Dedifferentiated amniotic fluid mesenchymal stem cell (primary cell): ENCODE measurements around the gene SUPT4H1.
A peak's percentile ranks its signal among the peaks of the same experiment; 100 is the strongest.
"Not testable (repeated sequence)": the region's sequence is repeated elsewhere in the genome, so short reads cannot be mapped to it uniquely, and the experiment has no call there.

Experiments used
- DNase-seq: peaks from one replicate; pipeline ENCODE4 v3.0.0-alpha.2; 2016; ENCODE audit errors: extremely low spot score

Gene SUPT4H1

DNA sequence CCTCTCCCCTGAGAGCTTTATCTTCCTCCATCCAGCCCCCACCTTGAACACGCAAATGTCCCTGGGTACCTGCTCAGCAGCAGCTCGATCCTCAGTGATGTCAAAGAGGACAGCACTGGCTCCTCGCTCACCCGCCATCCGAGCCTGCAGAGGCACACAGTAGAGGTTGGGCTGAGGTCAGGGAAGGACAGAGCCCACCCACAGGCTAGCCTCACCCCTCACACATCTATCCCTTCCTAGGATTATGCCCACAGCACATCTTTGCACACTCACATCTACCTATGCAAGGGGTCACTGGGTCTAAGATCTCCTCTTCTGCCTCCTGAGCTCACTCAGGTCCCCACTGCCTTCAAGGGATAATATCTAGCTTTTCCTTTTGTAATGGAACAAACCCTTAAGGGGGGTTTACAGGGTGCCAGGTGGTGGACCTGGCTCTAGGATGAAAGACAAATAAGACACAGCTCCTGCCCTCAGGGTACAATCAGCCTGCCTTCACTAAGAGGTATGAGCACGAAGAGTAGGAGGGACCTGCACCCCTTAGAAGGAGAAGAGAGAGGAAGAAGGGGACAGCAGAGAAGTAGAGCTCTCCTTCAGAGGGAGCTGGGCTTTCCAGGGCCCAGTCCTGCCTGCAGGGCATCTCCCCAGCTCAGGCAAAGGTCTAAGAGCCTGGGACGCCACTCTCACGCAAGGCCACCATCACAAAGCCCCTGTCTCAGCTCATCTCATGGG, 11.6 kb upstream of the SUPT4H1 start:
- no peak for DNase-seq

GRCh38 chr17:58362368-58363014, 10.5 kb upstream of the SUPT4H1 start:
- DNase-seq: no peak

- DNase-seq: no peak
Measured at GRCh38 chr17:58360296-58361063, 8.5 kb upstream of the SUPT4H1 start.

GRCh38 chr17:58358408-58359172, 6.6 kb upstream of the SUPT4H1 start:
- no peak for DNase-seq

DNA sequence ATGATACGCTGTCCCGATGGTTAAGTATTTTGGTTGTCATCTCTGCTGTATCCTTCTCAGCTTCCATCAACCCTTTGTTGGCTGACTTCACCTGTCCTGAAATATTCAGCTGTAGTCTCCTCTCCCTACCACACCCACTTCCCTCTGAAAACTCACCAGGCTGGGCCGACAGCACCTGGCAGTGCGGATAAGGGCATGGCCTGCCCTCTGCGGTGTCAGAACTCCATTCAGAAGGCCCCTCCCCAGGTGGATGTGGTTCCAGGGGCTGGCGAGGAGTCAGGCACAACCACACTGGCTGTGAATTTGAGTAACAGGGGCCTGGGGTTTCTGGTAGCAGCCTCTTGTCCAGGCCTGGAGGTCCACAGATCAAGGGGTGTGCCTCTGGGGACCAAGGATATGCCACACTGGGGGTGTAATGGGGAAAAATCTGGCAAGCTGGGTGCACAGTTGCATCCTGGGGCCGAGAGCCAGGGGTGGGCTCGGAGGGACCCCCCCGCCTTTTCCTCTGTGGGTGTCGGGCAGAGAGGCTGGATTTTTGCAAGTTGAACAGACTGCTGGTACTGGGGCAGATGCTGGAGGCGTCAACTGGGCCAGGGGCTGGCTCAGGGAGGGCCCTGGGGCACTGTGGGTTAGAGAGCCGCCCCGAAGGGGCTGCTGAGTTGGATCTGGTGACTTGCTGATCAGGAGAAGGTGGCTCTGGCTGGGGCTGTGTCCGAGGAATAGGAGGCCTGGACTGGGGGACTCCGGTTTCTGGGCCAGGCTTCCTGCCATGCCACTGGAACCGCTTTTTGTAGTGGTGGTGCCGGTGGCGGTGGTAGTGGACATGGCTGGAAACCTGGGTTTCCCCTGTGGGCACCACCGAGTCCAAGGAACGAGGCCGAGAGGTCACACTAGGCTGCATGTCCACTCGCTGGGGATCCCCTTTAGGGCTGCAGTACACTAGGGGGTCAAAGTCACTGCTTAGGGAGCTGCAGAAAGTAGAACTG, 5.6 kb upstream of the SUPT4H1 start:
- DNase-seq: no peak

DNA sequence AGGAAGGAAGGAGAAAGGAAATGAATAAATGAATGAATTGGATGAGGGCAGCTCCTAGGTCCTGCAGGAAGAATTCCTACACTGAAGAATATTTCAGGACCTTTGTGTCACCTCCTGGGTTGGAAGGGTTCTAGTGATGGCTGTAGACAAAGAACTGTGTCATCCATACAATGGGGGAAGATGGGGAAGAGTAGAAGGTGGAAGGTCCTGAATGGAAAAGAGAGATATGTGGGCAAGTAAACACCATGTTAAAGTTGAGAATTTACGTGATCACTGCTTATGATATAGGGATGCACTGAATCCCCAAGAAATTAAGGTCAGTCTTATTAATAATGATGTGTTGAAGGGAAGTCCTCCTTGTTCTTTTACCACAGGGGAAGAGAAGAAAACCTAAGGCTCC, 4.2 kb upstream of the SUPT4H1 start:
- no peak for DNase-seq

DNA sequence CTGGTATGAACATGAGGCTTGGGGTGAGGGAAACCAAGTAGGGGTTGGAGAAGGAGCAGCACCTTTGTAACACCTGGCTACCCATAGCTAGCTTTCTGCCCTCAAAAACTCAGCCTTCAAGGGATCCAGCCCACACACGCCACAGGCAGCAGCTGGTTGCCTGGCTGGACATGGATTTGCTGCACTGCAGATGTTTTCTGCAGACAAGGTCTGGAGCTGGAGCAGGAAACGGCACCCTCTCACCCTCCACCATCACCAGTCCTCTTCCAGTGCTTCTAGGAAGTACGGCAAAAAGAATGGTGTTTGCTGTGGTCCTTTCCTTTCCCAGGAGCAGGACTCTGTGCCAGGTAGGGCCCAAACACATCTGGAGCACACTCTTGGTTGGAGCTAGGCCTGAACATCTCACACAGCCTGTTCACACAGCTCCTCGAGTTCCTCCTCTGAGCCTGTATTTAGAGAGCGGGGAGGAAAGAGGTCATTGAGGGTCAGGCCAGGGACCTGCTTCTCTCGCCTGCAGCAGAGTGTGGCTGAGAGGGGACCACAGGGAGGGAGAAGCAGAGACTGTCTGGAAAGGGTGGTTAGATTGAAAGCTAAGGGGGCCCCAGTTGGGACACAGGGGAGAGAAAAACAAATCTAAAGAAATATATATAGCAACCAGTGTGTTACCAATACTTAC, 2.7 kb upstream of the SUPT4H1 start:
- no peak for DNase-seq

- DNase-seq: no peak
Measured at GRCh38 chr17:58353389-58353825, 1.4 kb upstream of the SUPT4H1 start.

- peak; percentile 41 for DNase-seq
Measured at GRCh38 chr17:58352596-58353388, 791 bp upstream of the SUPT4H1 start.

DNA sequence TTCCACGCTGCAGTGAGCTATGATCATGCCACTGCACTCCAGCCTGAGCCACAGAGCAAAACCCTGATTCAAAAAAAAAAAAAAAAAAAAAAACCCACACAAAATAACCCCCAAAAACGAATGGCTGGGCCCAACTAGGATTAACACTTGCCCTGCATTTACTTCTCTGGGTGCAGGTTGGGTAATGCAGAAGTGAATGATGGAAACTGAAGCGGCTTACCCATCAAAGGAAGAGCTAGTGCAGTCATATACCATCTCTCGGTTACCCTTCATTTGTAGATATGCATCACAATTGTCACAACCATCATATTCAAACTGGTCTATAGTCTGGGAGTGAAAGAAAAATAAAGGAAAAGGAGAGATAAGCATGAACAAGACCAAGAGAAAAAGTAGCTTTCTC, 819 bp downstream of the SUPT4H1 start:
- no peak for DNase-seq

GRCh38 chr17:58348038-58348437, 4.0 kb downstream of the SUPT4H1 start:
- no peak for DNase-seq

DNA sequence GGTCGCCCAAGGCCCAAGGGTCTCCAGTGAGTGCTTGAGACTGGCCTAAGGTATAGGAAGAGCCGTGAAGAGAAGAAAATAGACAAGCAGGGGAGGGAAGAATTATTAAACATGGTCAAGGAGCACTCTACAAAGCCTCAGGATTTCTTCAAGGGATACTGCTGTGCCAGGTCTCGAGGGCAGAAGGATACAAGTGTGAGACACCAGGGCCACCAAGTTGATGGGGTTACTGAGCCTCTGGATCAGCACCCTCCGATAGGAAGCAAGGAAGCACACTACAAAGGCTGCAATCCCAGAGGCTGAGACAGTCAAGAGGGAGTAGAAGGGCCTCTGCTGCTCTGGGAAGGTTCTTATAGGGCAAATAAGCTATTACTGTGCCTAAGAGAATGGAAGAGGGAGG, 6.5 kb downstream of the SUPT4H1 start:
- DNase-seq: no peak

DNA sequence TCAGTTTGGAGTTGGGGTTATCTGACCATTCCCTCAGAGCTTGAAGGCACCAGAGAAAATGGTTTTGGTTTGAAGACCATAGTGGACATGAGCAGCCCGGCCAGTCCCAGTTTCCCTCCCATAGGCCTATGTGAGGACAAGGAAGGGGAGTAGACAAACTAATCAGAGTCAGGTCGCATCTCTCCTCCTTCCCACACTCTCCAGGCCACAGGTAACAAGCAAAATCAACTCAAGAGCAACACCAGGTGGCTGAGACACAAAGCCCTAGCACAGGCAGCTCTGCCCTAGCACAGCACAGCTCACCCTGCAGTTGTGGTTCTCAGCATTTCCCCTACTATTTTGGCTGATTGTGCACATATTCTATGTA, 7.2 kb downstream of the SUPT4H1 start:
- no peak for DNase-seq

- no peak for DNase-seq
Measured at GRCh38 chr17:58344047-58344790, 7.8 kb downstream of the SUPT4H1 start.

GRCh38 chr17:58343131-58343530, 8.9 kb downstream of the SUPT4H1 start:
- no peak for DNase-seq

DNA sequence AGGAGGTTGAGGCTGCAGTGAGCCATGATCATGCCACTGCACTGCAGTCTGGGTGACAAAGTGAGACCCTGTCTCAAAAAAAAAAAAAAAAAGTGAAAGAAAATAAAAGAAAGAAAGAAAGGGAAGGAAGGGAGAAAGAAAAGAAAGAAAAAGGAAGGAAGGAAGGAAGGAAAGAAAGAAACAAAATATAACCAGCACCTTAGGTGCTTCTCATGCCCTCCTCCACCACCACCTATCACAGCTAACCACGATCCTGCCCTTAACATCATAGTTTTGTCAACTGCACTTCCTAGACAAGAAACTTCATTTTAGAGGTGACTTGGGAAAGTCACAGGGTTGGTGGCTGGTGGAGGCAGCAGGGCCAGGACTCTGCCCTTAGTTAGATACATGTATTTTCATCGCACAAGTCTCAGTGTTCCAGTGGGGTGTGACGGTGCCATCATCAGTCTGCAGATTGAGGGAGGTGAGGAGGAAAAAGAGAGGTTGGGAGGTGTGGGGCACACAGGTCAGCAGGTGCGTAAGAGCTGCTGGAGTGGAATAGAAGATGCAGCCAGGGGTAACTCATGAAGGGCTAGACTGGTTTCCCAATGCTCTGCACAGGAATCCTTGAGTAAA, 10.0 kb downstream of the SUPT4H1 start:
- DNase-seq: no peak

DNA sequence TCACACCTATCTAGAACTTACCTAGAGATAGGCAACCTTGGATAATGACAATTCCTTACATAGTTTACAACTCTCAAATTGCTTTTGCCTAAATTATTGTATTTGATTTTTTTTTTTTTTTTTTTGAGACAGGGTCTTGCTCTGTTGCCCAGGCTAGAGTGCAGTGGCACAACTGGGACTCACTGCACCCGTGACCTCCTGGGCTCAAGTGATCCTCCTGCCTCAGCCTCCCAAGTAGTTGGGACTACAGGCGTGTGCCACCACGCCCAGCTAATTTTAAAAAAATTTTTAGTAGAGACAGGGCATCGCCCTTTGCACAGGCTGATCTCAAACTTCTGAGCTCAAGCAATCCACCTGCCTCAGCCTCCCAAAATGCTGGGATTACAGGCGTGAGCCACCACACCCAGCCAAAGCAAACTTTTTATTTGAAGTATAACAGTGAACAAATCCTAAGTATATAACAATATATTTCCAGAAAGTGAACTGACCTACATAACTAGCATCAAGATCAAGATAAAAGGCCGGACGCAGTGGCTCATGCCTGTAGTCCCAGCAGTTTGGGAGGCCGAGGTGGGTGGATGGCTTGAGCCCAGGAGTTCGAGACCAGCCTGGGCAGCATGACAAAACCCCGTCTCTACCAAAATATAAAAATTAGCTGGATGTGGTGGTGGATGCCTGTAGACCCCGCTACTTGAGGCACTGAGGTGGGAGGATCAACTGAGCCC, 10.7 kb downstream of the SUPT4H1 start:
- DNase-seq: not testable (repeated sequence)
